Measurements from ENCODE around the gene SYK. TPM values are rescaled to one million over a fixed set of nuclear protein-coding genes. Genes with fewer than 3 reads are reported as not detected.

SYK gene
- total RNA-seq, 4 donors from 2014 or later = 50.7 to 107 (median 87.1) TPM

- H3K27me3 ChIP-seq = no peaks in the 10 kb centered on the region
- H3K4me3 ChIP-seq (replicated peaks in 1 of 3) = no peak overlapping the region
- 63 to 90% methylated on average over 1 of the region's 1 CpG for WGBS, 2 donors
- TF ChIP-seq POLR2A (IDR thresholded peaks at IDR 0.05) (no peak), CTCF (IDR thresholded peaks at IDR 0.05) (no peak)
- DNase-seq = no peak
- intact Hi-C loops (cut with DNase I) = no loop called here
- no peaks in the 10 kb centered on the region for H3K4me1 ChIP-seq
- no peak overlapping the region for H3K27ac ChIP-seq
- no peaks in the 10 kb centered on the region for H3K9me3 ChIP-seq
- no peaks in the 10 kb centered on the region for H3K36me3 ChIP-seq
Observed at GRCh38 chr9:90940280-90940679, 138.7 kb downstream of the SYK start.

GRCh38 chr9:90941661-90942060, 140.0 kb downstream of the SYK start:
- no peak for TF ChIP-seq CTCF (IDR thresholded peaks at IDR 0.05)
- TF ChIP-seq POLR2A (IDR thresholded peaks at IDR 0.05) = no peak
- no peaks in the 10 kb centered on the region for H3K9me3 ChIP-seq
- 85 to 88% methylated on average over 5 of the region's 5 CpGs for WGBS, 2 donors
- intact Hi-C loops (cut with DNase I) = no loop called here
- H3K4me1 ChIP-seq = no peaks in the 10 kb centered on the region
- no peak overlapping the region for H3K4me3 ChIP-seq (replicated peaks in 1 of 3)
- H3K27me3 ChIP-seq = no peaks in the 10 kb centered on the region
- no peak overlapping the region for H3K27ac ChIP-seq
- DNase-seq = no peak
- no peaks in the 10 kb centered on the region for H3K36me3 ChIP-seq

GRCh38 chr9:90942555-90942954, 140.9 kb downstream of the SYK start:
- no peaks in the 10 kb centered on the region for H3K27me3 ChIP-seq
- TF ChIP-seq POLR2A (IDR thresholded peaks at IDR 0.05) = no peak
- no peak for TF ChIP-seq CTCF (IDR thresholded peaks at IDR 0.05)
- no peaks in the 10 kb centered on the region for H3K4me1 ChIP-seq
- intact Hi-C loops (cut with DNase I) = no loop called here
- WGBS, 2 donors = 58 to 78% methylated on average over 7 of the region's 7 CpGs
- no peak overlapping the region for H3K4me3 ChIP-seq (replicated peaks in 1 of 3)
- H3K27ac ChIP-seq = no peak overlapping the region
- H3K9me3 ChIP-seq = no peaks in the 10 kb centered on the region
- H3K36me3 ChIP-seq = no peaks in the 10 kb centered on the region
- DNase-seq = no peak

GRCh38 chr9:90943341-90943740, 141.7 kb downstream of the SYK start:
- H3K27me3 ChIP-seq = no peaks in the 10 kb centered on the region
- TF ChIP-seq POLR2A (IDR thresholded peaks at IDR 0.05) (no peak), CTCF (IDR thresholded peaks at IDR 0.05) (no peak)
- no peak overlapping the region for H3K27ac ChIP-seq
- no peaks in the 10 kb centered on the region for H3K9me3 ChIP-seq
- no peak for DNase-seq
- no peaks in the 10 kb centered on the region for H3K4me1 ChIP-seq
- no peaks in the 10 kb centered on the region for H3K36me3 ChIP-seq
- WGBS, 2 donors = 82 to 91% methylated on average over 7 of the region's 7 CpGs
- no peak overlapping the region for H3K4me3 ChIP-seq (replicated peaks in 1 of 3)
- intact Hi-C loops (cut with DNase I) = no loop called here

- TF ChIP-seq POLR2A (IDR thresholded peaks at IDR 0.05) (no peak), CTCF (IDR thresholded peaks at IDR 0.05) (no peak)
- no peaks in the 10 kb centered on the region for H3K27me3 ChIP-seq
- H3K4me1 ChIP-seq = no peaks in the 10 kb centered on the region
- no peak for DNase-seq
- H3K4me3 ChIP-seq (replicated peaks in 1 of 3) = no peak overlapping the region
- intact Hi-C loops (cut with DNase I) = no loop called here
- H3K36me3 ChIP-seq = no peaks in the 10 kb centered on the region
- no peaks in the 10 kb centered on the region for H3K9me3 ChIP-seq
- no peak overlapping the region for H3K27ac ChIP-seq
- WGBS, 2 donors = 94 to 97% methylated on average over 2 of the region's 2 CpGs
Observed at GRCh38 chr9:90945336-90945735, 143.7 kb downstream of the SYK start.

Data from thyroid gland (tissue), 4 donors.